Pulmonary artery endothelial cell (primary cell): Measurements from ENCODE around the gene TOP2A. TPM values are rescaled to one million over a fixed set of nuclear protein-coding genes. Genes with fewer than 3 reads are reported as not detected.

Experiments used
- DNase-seq: peaks from one replicate; pipeline ENCODE4 v3.0.0-alpha.2; 2011; ENCODE audit warnings: low read depth, low spot score
- total RNA-seq: library from RNA; depleted of rRNA; stranded (reverse); fragments of >200 nt; gene quantifications from 2 replicates; pipeline ENCODE4 v1.2.3, GENCODE V29; 2014

The TOP2A gene
- total RNA-seq, 1 donor from 2014 or later = 59.6 TPM

- no peak for DNase-seq
Measured at GRCh38 chr17:40345994-40346764, 71.5 kb downstream of the TOP2A start.

- no peak for DNase-seq
Measured at GRCh38 chr17:40345161-40345993, 72.3 kb downstream of the TOP2A start.

- DNase-seq = no peak
Measured at GRCh38 chr17:40344421-40345160, 73.1 kb downstream of the TOP2A start.

GRCh38 chr17:40343219-40344119, 74.2 kb downstream of the TOP2A start:
- no peak for DNase-seq

GRCh38 chr17:40342504-40343218, 75.0 kb downstream of the TOP2A start:
- no peak for DNase-seq

GRCh38 chr17:40341808-40342503, 75.7 kb downstream of the TOP2A start:
- no peak for DNase-seq

- DNase-seq = no peak
Measured at GRCh38 chr17:40340880-40341807, 76.6 kb downstream of the TOP2A start.

GRCh38 chr17:40340327-40340726, 77.4 kb downstream of the TOP2A start:
- no peak for DNase-seq

- DNase-seq = no peak
Measured at GRCh38 chr17:40338941-40339649, 78.6 kb downstream of the TOP2A start.

Other genes starting within 250 kb of the TOP2A start
- 0.46 and 0.99 TPM in 2 replicates for gene RAPGEFL1, start 240.4 kb downstream of the TOP2A start, total RNA-seq
- gene WIPF2, start 198.6 kb downstream of the TOP2A start, total RNA-seq = 6.3 and 6.6 TPM in 2 replicates
- gene CDC6, start 130.0 kb downstream of the TOP2A start, total RNA-seq = 25.5 and 41.3 TPM in 2 replicates
- gene RARA, start 108.7 kb downstream of the TOP2A start, total RNA-seq = 8.7 and 9.2 TPM in 2 replicates
- gene GJD3, start 53.2 kb downstream of the TOP2A start, total RNA-seq = 0.20 and 0.35 TPM in 2 replicates
- gene IGFBP4, start 25.6 kb upstream of the TOP2A start, total RNA-seq = 120 and 138 TPM in 2 replicates
- 0.04 TPM in 1 of 2 replicates, not detected in the other for gene TNS4, start 83.7 kb upstream of the TOP2A start, total RNA-seq
- gene CCR7, start 147.6 kb upstream of the TOP2A start, total RNA-seq = not detected in 2 replicates
- 85.1 and 88.7 TPM in 2 replicates for gene SMARCE1, start 229.9 kb upstream of the TOP2A start, total RNA-seq
- gene KRT222, start 247.3 kb upstream of the TOP2A start, total RNA-seq = not detected in 2 replicates